IMR-90 (cell line): Measurements from ENCODE around the gene AKAP8L. TPM values are rescaled to one million over a fixed set of nuclear protein-coding genes. Genes with fewer than 3 reads are reported as not detected.

Experiments used
- ATAC-seq: fragments of 200-7000 bp; cut with Tn5 transposase; 2 replicates; pipeline ENCODE4 v1.9.1; 2020; ENCODE audit warnings: low read depth, mild to moderate bottlenecking, moderate library complexity
- BruUV-seq: library from RNA; stranded (reverse); fragments of 400-500 nt; replicated peaks from 2 replicates; lab custom pipeline; 2021; lab: Mats Ljungman, UMichigan
- CTCF ChIA-PET: fragments of 300-600 bp; formaldehyde crosslinking; extraction: SDS; loops from one replicate; lab custom pipeline; 2021; ENCODE audit warnings: antibody characterized with exemption; lab: Yijun Ruan, JAX
- POLR2A ChIA-PET: fragments of 300-600 bp; sonication (Branson Sonifier 250); formaldehyde crosslinking; loops from one replicate; lab custom pipeline; 2022; ENCODE audit warnings: antibody characterized with exemption; ENCODE audit not compliant: unreplicated experiment; lab: Charles Lee
- DNase-seq: peaks from one replicate; pipeline ENCODE4 v3.0.0; 2013
- H2AFZ ChIP-seq: replicated peaks from 2 replicates; pipeline ENCODE3; 2013; ENCODE audit warnings: low read length, mild to moderate bottlenecking; ENCODE audit not compliant: poor library complexity
- H2AK5ac ChIP-seq: 2 replicates; pipeline ENCODE4 v1.6.1; 2013; ENCODE audit warnings: low read depth, low read length, inconsistent platforms
- H2AK9ac ChIP-seq: replicated peaks from 2 replicates; pipeline ENCODE3; 2013; ENCODE audit warnings: mild to moderate bottlenecking, low read depth, low read length, moderate library complexity; ENCODE audit not compliant: poor library complexity
- H2BK120ac ChIP-seq: 2 replicates; pipeline ENCODE4 v1.6.1; 2013; ENCODE audit warnings: low read depth, low read length, inconsistent platforms
- H2BK15ac ChIP-seq: 3 replicates; pipeline ENCODE4 v1.6.1; 2013; ENCODE audit warnings: low read depth, low read length, inconsistent platforms
- H2BK20ac ChIP-seq: 2 replicates; pipeline ENCODE4 v1.6.1; 2013; ENCODE audit warnings: low read depth, mild to moderate bottlenecking, inconsistent platforms, low read length, moderate library complexity
- H2BK5ac ChIP-seq: 2 replicates; pipeline ENCODE4 v1.6.1; 2013; ENCODE audit warnings: mild to moderate bottlenecking, low read depth, low read length, inconsistent platforms; ENCODE audit not compliant: poor library complexity, severe bottlenecking
- H3K14ac ChIP-seq: replicated peaks from 2 replicates; pipeline ENCODE4 v1.6.1; 2013; ENCODE audit warnings: low read depth, low read length, inconsistent platforms
- H3K18ac ChIP-seq: 2 replicates; pipeline ENCODE4 v1.6.1; 2013; ENCODE audit warnings: low read depth, low read length, control low read depth
- H3K23ac ChIP-seq: 2 replicates; pipeline ENCODE4 v1.6.1; 2013; ENCODE audit warnings: low read depth, low read length, inconsistent platforms
- H3K27ac ChIP-seq: 2 replicates; pipeline ENCODE4 v1.5.1; 2013; ENCODE audit warnings: mild to moderate bottlenecking, control low read depth, low read length; ENCODE audit not compliant: insufficient read depth
- H3K27me3 ChIP-seq: 2 replicates; pipeline ENCODE4 v1.6.1; 2013; ENCODE audit warnings: low read length; ENCODE audit not compliant: control insufficient read depth, insufficient read depth
- H3K36me3 ChIP-seq: 2 replicates; pipeline ENCODE4 v1.6.1; 2013; ENCODE audit warnings: low read length, mixed read lengths; ENCODE audit not compliant: control insufficient read depth, insufficient read depth
- H3K4ac ChIP-seq: 2 replicates; pipeline ENCODE4 v1.6.1; 2013; ENCODE audit warnings: low read depth, low read length, inconsistent platforms
- H3K4me1 ChIP-seq: 2 replicates; pipeline ENCODE4 v1.6.1; 2013; ENCODE audit warnings: low read length, mixed read lengths; ENCODE audit not compliant: control insufficient read depth, insufficient read depth
- H3K4me2 ChIP-seq: 2 replicates; pipeline ENCODE4 v1.6.1; 2013; ENCODE audit warnings: low read depth, mild to moderate bottlenecking, control low read depth, low read length, moderate library complexity
- H3K4me3 ChIP-seq: 2 replicates; pipeline ENCODE4 v1.5.1; 2013; ENCODE audit warnings: low read depth, mild to moderate bottlenecking, control low read depth, low read length, moderate library complexity; ENCODE audit not compliant: insufficient read depth
- H3K56ac ChIP-seq: 2 replicates; pipeline ENCODE4 v1.6.1; 2013; ENCODE audit warnings: low read length, inconsistent platforms; ENCODE audit not compliant: insufficient read depth; ENCODE audit errors: extremely low read depth
- H3K79me1 ChIP-seq, 2 experiments: 2 replicates each; pipeline ENCODE4 v1.6.1; 2013; ENCODE audit warnings: low read length in 2 of 2, inconsistent platforms in 1 of 2, low read depth in 1 of 2
- H3K9ac ChIP-seq: 2 replicates; pipeline ENCODE4 v1.6.1; 2013; ENCODE audit warnings: low read depth, low read length, control low read depth
- H3K9me1 ChIP-seq: 2 replicates; pipeline ENCODE4 v1.6.1; 2013; ENCODE audit warnings: low read length, inconsistent platforms; ENCODE audit not compliant: insufficient read depth
- H3K9me3 ChIP-seq: 2 replicates; pipeline ENCODE4 v1.6.1; 2013; ENCODE audit warnings: low read length; ENCODE audit not compliant: control insufficient read depth, insufficient read depth
- H4K20me1 ChIP-seq: 2 replicates; pipeline ENCODE4 v1.6.1; 2013; ENCODE audit warnings: low read length, inconsistent platforms; ENCODE audit not compliant: insufficient read depth
- H4K5ac ChIP-seq: 2 replicates; pipeline ENCODE4 v1.6.1; 2013; ENCODE audit warnings: mild to moderate bottlenecking, low read depth, low read length, control low read depth
- H4K8ac ChIP-seq, 2 experiments: 2 replicates each; pipeline ENCODE4 v1.6.1; 2013; ENCODE audit warnings: low read depth in 2 of 2, low read length in 2 of 2, control low read depth in 1 of 2, inconsistent platforms in 1 of 2
- H4K91ac ChIP-seq: 2 replicates; pipeline ENCODE4 v1.6.1; 2013; ENCODE audit warnings: low read depth, low read length, inconsistent platforms; ENCODE audit not compliant: insufficient read depth
- BHLHE40 ChIP-seq: fragments of 150-350 bp; IDR thresholded peaks from 2 replicates; pipeline ENCODE4 v1.6.1; 2016; ENCODE audit warnings: mild to moderate bottlenecking, low read depth, low read length
- CHD1 ChIP-seq: IDR thresholded peaks from 2 replicates; pipeline ENCODE4 v1.6.1; 2012; ENCODE audit warnings: low read depth, low read length, improper control_type of control experiment
- MAFK ChIP-seq: IDR thresholded peaks from 2 replicates; pipeline ENCODE4 v1.6.1; 2012; ENCODE audit warnings: low read depth, low read length, improper control_type of control experiment
- MXI1 ChIP-seq: IDR thresholded peaks from 2 replicates; pipeline ENCODE4 v1.6.1; 2012; ENCODE audit warnings: low read depth, mild to moderate bottlenecking, low read length, moderate library complexity, borderline replicate concordance
- NFE2L2 ChIP-seq: fragments of 150-350 bp; IDR thresholded peaks from 2 replicates; pipeline ENCODE4 v1.6.1; 2016; ENCODE audit warnings: low read depth, mild to moderate bottlenecking, low read length
- POLR2A ChIP-seq: IDR thresholded peaks from 2 replicates; pipeline ENCODE4 v1.6.1; 2012; ENCODE audit warnings: mild to moderate bottlenecking, low read depth, low read length
- RAD21 ChIP-seq: IDR thresholded peaks from 2 replicates; pipeline ENCODE4 v1.6.1; 2012; ENCODE audit warnings: low read length, improper control_type of control experiment
- RCOR1 ChIP-seq: IDR thresholded peaks from 2 replicates; pipeline ENCODE4 v1.6.1; 2012; ENCODE audit warnings: mild to moderate bottlenecking, low read length, improper control_type of control experiment; ENCODE audit not compliant: insufficient replicate concordance
- SMC3 ChIP-seq: fragments of 150-350 bp; IDR thresholded peaks from 2 replicates; pipeline ENCODE4 v1.6.1; 2016; ENCODE audit warnings: low read depth, mild to moderate bottlenecking, antibody characterized with exemption, low read length, moderate library complexity
- WGBS, 2 experiments: methylation state at CpG; one replicate each; pipeline versions ENCODE4 v1.1.5 to v1.1.7; 2013; ENCODE audit warnings: missing lambda C conversion rate in 2 of 2; ENCODE audit not compliant: insufficient read length in 1 of 2; ENCODE audit errors: extremely low coverage in 2 of 2; 5-methylcytosine and 5-hydroxymethylcytosine counted together
- dilution Hi-C: fragments of 300-500 bp; cut with HindIII; formaldehyde crosslinking; loops from one replicate; pipeline ENCODE4 v1.14.3; 2018; ENCODE audit warnings: low sequenced_read_pairs; ENCODE audit not compliant: unreplicated experiment
- in situ Hi-C: fragments of 300-500 bp; cut with MboI; formaldehyde crosslinking; loops from 3 replicates; pipeline ENCODE4 v1.14.3; 2019; ENCODE audit warnings: low sequenced_read_pairs, inconsistent platforms, mixed read lengths
- intact Hi-C: fragments of 100-400 bp; cut with micrococcal nuclease; formaldehyde crosslinking; loops from 2 replicates; pipeline ENCODE4 v1.10.0; 2022
- polyA plus RNA-seq, 3 experiments: library from polyadenylated mRNA; depleted of rRNA; stranded (reverse); fragments of >200 nt; gene quantifications; 2 replicates each; pipeline ENCODE4 v1.2.3, GENCODE V29; 2012; ENCODE audit warnings: low replicate concordance in 1 of 3
- total RNA-seq: library from RNA; depleted of rRNA; stranded (reverse); fragments of >200 nt; gene quantifications from 2 replicates; pipeline ENCODE4 v1.2.3, GENCODE V29; 2012
- TF ChIP-seq, protein P1 (sequence below): conservative IDR thresholded peaks from 2 replicates; pipeline ENCODE4 v1.5.1; 2012; ENCODE audit warnings: mild to moderate bottlenecking, low read depth, low read length, improper control_type of control experiment
- TF ChIP-seq, protein P2 (sequence below): fragments of 150-350 bp; IDR thresholded peaks from 2 replicates; pipeline ENCODE4 v1.6.1; 2016; ENCODE audit warnings: low read depth, mild to moderate bottlenecking, low read length, moderate library complexity, borderline replicate concordance

The AKAP8L gene
- total and polyA plus RNA-seq, 2 of the 4 experiments (the other 2 are of a cell fraction) = 43.1 to 44.6 TPM

DNA sequence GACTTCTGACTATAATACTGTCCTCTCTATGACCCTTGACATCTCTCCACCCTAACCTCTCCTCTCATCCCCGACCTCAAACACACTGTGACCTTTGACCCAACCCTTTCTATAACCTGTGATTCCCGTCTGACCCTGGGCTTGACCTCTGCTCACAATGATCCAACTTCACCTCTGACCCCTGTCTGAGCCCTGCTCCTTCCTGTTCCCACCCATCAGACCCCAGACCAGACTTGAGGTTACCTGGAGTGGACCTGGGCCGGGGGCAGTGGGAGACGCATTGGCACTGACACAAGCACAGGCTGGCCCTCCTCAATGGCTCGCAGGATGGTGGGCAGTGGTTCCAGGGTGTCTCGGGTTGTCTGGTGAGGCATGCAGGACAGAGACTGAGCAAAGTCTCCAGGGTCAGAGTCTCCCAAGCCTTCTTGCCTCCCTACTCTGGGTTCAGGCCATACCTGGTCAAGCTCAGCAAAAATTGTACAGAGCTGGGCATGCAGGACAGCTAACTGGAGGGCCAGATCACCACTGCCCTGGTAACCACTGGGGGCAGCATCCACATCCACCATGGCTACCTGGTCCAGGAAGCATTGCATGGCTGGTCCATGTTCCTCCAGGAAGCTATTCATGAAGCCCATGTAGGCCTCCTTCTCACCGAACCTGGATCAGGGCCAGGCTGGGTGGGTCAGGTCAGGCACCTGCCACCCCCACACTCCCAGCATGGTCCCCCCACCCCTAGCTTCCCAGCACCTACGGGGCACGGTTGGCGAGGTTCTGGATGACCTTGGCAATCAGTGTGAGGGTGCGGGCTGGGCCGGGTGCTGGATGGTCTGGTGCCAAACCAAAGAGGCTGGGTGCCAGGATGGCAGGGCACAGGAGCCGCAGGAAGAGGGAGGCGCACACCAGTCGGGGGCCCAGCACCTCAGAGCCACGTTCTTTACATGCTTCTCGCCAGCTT is 35.4 kb upstream of the AKAP8L start:
- H3K4me3 ChIP-seq = no peak overlapping the region
- no peaks in the 10 kb centered on the region for H3K9me3 ChIP-seq
- no peak overlapping the region for H3K4me2 ChIP-seq
- H3K79me1 ChIP-seq = no peaks in the 10 kb centered on the region
- no peak overlapping the region for H3K9ac ChIP-seq
- H3K14ac ChIP-seq = no peak overlapping the region
- no peak overlapping the region for H4K8ac ChIP-seq
- DNase-seq (no peak), ATAC-seq (no peak)
- H3K9me1 ChIP-seq = peaks cover 14% of the 10 kb centered on the region; the same call in 1 of the 2 replicates
- in situ Hi-C loops (no loop called here), intact Hi-C loops (loop anchor here (10.0 kb wide), 1 partner anchor 101 kb away; no protein-coding TSS in a partner anchor), dilution Hi-C loops (no loop called here)
- no peak overlapping the region for H2BK15ac ChIP-seq
- no TSS peak for BruUV-seq
- H3K23ac ChIP-seq = no peak overlapping the region
- TF ChIP-seq CHD1 (no peak), RAD21 (no peak), MAFK (no peak), SMC3 (no peak), BHLHE40 (no peak), RCOR1 (no peak), NFE2L2 (no peak), MXI1 (no peak), POLR2A (no peak)
- TF ChIP-seq, protein P1, sequence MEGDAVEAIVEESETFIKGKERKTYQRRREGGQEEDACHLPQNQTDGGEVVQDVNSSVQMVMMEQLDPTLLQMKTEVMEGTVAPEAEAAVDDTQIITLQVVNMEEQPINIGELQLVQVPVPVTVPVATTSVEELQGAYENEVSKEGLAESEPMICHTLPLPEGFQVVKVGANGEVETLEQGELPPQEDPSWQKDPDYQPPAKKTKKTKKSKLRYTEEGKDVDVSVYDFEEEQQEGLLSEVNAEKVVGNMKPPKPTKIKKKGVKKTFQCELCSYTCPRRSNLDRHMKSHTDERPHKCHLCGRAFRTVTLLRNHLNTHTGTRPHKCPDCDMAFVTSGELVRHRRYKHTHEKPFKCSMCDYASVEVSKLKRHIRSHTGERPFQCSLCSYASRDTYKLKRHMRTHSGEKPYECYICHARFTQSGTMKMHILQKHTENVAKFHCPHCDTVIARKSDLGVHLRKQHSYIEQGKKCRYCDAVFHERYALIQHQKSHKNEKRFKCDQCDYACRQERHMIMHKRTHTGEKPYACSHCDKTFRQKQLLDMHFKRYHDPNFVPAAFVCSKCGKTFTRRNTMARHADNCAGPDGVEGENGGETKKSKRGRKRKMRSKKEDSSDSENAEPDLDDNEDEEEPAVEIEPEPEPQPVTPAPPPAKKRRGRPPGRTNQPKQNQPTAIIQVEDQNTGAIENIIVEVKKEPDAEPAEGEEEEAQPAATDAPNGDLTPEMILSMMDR = no peak; the same call in 1 of the 2 replicates
- TF ChIP-seq, protein P2, sequence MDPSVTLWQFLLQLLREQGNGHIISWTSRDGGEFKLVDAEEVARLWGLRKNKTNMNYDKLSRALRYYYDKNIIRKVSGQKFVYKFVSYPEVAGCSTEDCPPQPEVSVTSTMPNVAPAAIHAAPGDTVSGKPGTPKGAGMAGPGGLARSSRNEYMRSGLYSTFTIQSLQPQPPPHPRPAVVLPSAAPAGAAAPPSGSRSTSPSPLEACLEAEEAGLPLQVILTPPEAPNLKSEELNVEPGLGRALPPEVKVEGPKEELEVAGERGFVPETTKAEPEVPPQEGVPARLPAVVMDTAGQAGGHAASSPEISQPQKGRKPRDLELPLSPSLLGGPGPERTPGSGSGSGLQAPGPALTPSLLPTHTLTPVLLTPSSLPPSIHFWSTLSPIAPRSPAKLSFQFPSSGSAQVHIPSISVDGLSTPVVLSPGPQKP = no peak
- no peak overlapping the region for H3K56ac ChIP-seq
- H3K4ac ChIP-seq = no peak overlapping the region
- H3K4me1 ChIP-seq = peaks cover 7% of the 10 kb centered on the region; the same call in 1 of the 2 replicates
- H4K5ac ChIP-seq = no peak overlapping the region
- no peak overlapping the region for H2BK120ac ChIP-seq
- H4K91ac ChIP-seq = no peak overlapping the region
- H3K18ac ChIP-seq = no peak overlapping the region
- ChIA-PET POLR2A (interaction anchor here (0.9 kb wide), 1 partner anchor 346 kb away, joined by 3 read pairs; no protein-coding TSS in a partner anchor), CTCF (no interaction called here)
- H2BK20ac ChIP-seq = no peak overlapping the region
- no peak overlapping the region for H2BK5ac ChIP-seq
- peaks cover 35% of the 10 kb centered on the region for H3K27me3 ChIP-seq
- no peaks in the 10 kb centered on the region for H3K36me3 ChIP-seq
- peak overlapping the region; percentile 24 for H2AK9ac ChIP-seq
- H2AK5ac ChIP-seq = no peak overlapping the region
- H3K27ac ChIP-seq = no peak overlapping the region
- 87% methylated on average over 10 of the region's 17 CpGs; no CpG with 5 or more reads in 1 of the 2 experiments for WGBS, 2 experiments
- no peak overlapping the region for H2AFZ ChIP-seq
- no peaks in the 10 kb centered on the region; the same call in 1 of the 2 replicates for H4K20me1 ChIP-seq
